Activated naive CD8-positive, alpha-beta T cell treated with anti-CD3 and anti-CD28 coated beads, Interleukin-2, amount 50 U/mL, for 16 hours (primary cell): ENCODE data around the gene COPS6.

Experiments
- DNase-seq: peaks from one replicate; pipeline ENCODE4 v3.0.0-alpha.2; 2020; ENCODE audit warnings: low read depth, low spot score

COPS6 gene

GRCh38 chr7:100079024-100079560 lies 9.7 kb upstream of the COPS6 start:
- no peak for DNase-seq

GRCh38 chr7:100080907-100081534 lies 7.7 kb upstream of the COPS6 start:
- no peak for DNase-seq

DNA sequence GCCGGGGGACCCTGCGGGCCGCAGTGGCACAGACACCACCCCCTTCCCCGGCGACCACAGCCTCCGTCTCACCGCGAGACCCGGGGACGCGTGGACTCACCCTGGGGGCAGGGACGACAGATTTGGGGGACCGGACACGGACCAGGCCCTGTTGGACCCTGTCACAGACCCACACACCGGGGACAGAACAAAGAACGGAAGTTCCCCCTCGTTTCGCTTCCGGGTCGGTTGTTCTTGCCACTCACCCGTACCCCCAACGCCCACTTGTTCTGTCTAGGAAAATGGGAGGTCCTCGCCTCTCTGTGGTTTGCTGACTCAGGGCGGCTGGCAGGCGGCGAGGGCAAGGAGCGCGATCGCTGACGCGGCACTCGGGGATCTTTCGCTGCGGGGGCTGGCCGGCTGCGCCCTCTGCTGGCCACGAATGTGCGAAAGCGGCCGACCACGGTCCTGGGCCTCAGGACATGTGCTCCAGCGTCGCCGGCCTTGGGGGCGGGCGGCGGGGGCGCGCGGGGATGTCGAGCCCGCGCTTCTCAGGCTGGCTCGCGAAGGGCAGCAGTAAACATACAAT lies 7.2 kb upstream of the COPS6 start, which contains the start of gene ZNF3:
Gene ZNF3 (minus strand): TSS at position 189 of the 568 bp plus-strand sequence. CDS start 4,366 bp downstream, outside the sequence.
- DNase-seq: peak; percentile 96

DNA sequence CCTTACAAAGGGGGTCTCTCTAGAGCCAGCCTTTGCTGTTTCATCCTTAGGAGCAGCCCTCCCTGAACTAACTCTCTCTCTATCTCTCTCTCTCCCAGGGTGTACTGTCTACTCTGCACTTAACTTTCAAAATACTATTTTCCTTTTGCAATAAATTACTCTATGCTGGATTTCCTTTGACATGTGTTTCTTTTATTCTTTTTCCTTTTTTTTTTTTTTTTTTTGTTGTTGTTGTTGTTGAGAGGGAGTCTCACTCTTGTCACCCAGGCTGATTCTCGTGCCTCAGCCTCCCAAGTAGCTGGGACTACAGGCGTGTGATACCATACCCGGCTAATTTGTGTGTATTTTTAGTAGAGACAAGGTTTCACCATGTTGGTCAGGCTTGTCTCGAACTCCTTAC lies 5.8 kb upstream of the COPS6 start:
- DNase-seq: no peak

- no peak for DNase-seq
These were observed 3.3 kb upstream of the COPS6 start for GRCh38 chr7:100085515-100085914.

GRCh38 chr7:100087055-100087750 lies 1.6 kb upstream of the COPS6 start:
- no peak for DNase-seq

DNA sequence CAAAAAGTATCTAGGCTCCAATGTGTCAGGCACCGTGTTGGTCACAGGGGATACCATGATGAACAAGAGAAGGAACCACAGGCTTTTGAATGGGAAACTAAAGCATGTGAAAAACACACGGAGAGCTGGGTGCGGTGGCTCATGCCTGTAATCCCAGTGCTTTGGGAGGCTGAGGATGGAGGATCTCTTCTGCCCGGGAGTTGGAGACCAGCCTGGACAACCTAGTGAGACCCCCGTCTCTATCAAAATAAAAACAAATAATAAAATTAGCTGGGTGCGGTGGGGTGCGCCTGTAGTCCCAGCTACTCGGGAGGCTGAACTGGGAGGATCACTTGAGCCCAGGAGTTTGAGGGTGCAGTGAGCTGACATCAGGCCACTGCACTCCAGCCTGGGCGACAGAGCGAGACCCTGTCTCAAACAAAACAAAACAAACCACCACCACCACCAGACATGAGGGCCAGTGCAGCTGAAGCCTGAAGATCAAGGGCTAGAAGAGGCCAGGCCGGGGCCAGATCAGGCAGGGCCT lies 611 bp upstream of the COPS6 start:
- no peak for DNase-seq

DNA sequence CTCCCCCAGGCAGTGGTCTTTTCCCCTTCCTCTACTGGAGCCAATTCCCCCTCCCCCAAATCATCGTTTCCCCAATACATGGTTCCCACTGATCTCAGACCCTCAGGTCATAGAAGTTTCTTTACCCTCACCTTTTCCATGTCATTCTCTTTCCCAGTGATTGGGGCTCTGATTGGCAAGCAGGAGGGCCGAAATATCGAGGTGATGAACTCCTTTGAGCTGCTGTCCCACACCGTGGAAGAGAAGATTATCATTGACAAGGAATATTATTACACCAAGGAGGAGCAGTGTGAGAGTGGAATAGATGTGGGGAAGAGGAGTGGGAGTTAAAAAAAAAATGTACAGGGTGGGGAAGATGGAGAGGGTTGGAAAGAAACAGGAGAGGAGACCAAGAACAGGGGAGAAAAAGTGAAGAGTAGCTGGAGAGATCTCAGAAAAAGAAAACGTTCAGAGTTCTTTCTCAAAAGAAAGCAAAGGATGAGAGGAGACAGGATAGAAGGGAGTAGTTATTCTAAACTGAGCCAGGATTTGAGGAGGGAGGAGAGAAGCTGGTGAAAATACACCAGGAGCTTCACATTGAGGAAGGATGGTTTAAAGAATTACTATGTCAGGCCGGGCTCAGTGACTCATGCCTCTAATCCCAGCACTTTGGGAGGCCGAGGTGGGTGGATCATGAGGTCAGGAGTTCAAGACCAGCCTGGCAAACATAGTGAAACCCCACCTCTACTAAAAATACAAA lies 858 bp downstream of the COPS6 start:
- DNase-seq: no peak

DNA sequence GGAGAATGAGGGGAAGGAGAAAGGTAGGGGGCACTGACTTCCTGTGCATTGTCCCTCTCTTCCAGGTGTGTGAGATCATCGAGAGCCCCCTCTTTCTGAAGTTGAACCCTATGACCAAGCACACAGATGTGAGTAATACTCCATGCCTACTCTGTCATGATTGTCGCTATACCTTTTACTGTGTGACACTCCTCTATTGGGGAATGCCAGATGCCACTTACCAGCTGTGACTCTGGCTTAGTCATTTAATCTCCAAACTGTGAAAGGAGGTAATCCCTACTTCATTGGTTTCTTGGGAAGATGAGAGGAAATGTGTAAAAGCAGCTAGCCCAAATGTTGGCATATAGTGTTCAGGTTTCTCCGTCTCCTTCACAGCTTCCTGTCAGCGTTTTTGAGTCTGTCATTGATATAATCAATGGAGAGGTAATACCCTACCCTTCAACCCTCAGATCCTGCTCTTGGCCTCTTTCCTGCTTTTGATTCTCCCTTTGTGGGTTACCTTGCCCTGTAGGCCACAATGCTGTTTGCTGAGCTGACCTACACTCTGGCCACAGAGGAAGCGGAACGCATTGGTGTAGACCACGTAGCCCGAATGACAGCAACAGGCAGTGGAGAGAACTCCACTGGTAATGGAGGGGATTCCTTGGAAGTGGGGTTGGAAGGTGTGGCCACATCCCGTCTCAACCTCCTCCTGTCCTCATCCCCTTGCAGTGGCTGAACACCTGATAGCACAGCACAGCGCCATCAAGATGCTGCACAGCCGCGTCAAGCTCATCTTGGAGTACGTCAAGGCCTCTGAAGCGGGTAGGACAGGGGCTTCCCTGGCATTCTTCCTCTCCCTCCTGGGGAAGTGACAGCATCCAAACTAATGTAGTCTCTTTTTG lies 2.0 kb downstream of the COPS6 start:
- DNase-seq: no peak

- DNase-seq: no peak
These were observed 2.8 kb downstream of the COPS6 start for GRCh38 chr7:100091411-100092181.

- no peak for DNase-seq
These were observed 4.3 kb downstream of the COPS6 start for GRCh38 chr7:100093054-100093453.

DNA sequence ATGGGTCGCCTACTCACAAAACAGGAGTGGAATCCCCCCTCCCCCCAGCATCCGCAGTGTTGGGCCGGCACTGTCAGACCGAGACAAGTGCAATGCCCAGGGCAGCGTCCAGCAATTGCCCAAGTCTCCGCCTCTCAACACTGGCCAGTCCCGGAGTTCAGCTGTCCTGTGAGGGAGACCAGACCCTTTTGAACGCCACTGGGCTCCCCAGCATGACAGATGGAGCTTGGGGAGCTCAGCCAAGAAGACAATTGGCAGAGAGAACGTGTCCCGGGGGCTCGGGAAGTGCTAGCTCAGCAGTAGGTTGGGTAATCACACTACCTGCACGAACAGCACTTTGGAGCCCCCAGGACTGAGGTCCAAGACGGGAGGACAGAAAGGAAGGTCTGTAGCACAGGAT lies 4.7 kb downstream of the COPS6 start:
- no peak for DNase-seq

GRCh38 chr7:100093925-100094486 lies 5.2 kb downstream of the COPS6 start:
- DNase-seq: no peak

DNA sequence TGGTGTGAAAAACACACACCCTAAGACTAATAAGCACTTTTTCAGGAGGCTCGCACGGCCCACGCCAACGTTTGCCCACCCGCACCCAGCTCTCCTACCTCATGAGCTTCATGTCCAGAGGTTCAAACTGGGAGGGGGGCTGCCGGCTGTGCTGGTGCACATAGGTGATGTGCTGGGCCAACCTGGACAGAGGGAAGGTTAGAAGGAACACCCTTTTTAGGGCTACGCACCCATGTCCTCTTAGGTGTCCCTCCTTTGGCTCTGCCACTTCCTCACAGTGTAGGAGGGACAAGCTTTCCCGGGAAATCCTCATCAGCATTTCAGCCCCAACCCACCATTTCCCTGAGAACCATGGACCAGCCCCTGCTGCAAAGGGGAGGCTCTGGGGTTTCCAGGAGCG lies 6.5 kb downstream of the COPS6 start:
- no peak for DNase-seq

DNA sequence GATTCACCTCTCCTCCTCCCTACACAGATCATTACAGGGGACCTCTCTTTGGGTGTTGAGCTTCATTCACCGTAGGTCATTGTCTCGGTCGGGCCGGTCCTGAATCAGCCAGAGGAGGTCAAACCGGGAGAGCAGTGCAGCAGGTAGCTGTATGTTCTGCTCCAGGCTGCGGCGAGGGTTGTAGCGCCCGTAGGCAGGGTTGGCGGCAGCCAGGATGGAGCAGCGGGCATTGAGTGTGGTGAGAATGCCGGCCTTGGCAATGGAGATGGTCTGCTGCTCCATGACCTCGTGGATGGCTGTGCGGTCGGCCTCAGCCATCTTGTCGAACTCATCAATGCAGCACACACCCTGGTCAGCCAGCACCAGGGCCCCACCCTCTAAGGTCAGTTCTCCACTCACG lies 6.9 kb downstream of the COPS6 start:
- no peak for DNase-seq

- no peak for DNase-seq
These were observed 10.1 kb downstream of the COPS6 start for GRCh38 chr7:100098913-100099312.

DNA sequence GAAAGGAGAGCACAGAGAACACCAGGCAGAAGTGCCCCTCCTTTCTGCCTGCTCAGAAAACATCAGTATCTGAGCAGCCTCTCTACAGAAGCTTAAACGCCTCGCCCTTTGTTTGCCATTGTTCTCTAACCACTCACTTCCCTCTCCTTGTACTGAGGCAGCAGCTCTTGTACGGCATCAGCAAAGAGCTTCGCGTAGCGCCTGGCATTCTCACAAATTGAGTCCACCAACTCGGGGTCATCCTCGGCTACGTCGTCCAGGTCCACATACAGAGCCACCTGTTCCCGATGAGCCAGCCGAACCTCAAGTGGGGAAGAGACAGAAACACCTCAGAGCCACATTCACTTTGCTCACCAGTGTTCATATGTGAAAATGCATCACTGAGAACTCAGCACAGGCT lies 10.7 kb downstream of the COPS6 start:
- no peak for DNase-seq

DNA sequence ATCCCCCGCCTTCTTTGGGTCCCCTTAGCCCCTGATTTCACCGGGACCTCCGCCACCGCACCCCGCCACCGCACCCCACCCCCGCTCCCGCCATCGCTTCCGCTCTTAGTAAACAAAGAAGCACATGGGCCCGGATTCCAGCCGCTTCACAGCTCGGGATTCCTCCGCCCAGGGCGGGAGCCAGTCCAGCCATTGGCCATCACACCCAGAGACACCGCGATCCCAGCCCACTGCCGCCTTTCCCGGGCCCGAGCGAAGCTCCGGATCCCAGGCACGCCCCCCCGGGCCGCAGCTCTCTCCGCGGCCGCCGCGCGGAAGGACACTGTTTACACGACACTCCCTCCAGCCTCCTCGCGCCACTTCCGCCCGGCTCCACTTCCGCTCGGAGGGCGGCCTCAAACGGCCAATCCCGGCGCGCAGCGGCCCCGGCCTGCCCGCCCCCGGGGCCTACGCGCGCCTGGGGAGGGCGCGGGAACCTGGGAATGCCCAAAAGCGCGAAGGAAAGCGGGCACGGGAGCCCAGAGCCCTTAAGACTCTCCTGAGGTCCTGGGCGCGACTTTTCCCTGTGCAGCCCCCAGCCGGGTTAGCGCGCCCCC lies 11.7 kb downstream of the COPS6 start:
- DNase-seq: peak; percentile 66
